Osteoblast (primary cell): ENCODE measurements around the gene CLCNKA. TPM values are rescaled to one million over a fixed set of nuclear protein-coding genes. Genes with fewer than 3 reads are reported as not detected.

Source experiments
- DNase-seq: peaks from one replicate; pipeline ENCODE4 v3.0.0; 2011; ENCODE audit warnings: low spot score, mixed read lengths; ENCODE audit not compliant: insufficient read length; ENCODE audit errors: missing footprints
- H2AFZ ChIP-seq: 2 replicates; pipeline ENCODE4 v1.6.0; 2011; ENCODE audit warnings: mild to moderate bottlenecking, low read length
- H3K27ac ChIP-seq: 2 replicates; pipeline ENCODE4 v1.5.1; 2011; ENCODE audit warnings: mild to moderate bottlenecking, low read depth, low read length, moderate library complexity
- H3K27me3 ChIP-seq: 2 replicates; pipeline ENCODE4 v1.6.0; 2012; ENCODE audit warnings: mild to moderate bottlenecking, control low read depth, inconsistent platforms, low read length, moderate library complexity; ENCODE audit not compliant: insufficient read depth
- H3K36me3 ChIP-seq: 2 replicates; pipeline ENCODE4 v1.5.1; 2011; ENCODE audit warnings: mild to moderate bottlenecking, low read length, control low read depth, moderate library complexity; ENCODE audit not compliant: insufficient read depth
- H3K4me1 ChIP-seq: 2 replicates; pipeline ENCODE4 v1.5.1; 2011; ENCODE audit warnings: mild to moderate bottlenecking, low read length, control low read depth, moderate library complexity; ENCODE audit not compliant: insufficient read depth
- H3K4me2 ChIP-seq: 2 replicates; pipeline ENCODE4 v1.6.0; 2011; ENCODE audit warnings: mild to moderate bottlenecking, low read length; ENCODE audit not compliant: insufficient read depth
- H3K4me3 ChIP-seq: fragments of 200-600 bp; sonication (generic); 3 replicates; pipeline ENCODE4 v1.5.1; 2012; ENCODE audit warnings: mild to moderate bottlenecking, low read length, inconsistent platforms; ENCODE audit not compliant: insufficient read depth
- H3K79me2 ChIP-seq: 2 replicates; pipeline ENCODE4 v1.6.0; 2012; ENCODE audit warnings: mild to moderate bottlenecking, low read length, control low read depth, inconsistent platforms; ENCODE audit not compliant: insufficient read depth
- H3K9me3 ChIP-seq: 2 replicates; pipeline ENCODE4 v1.5.1; 2011; ENCODE audit warnings: low read depth, low read length, control low read depth
- H4K20me1 ChIP-seq: 2 replicates; pipeline ENCODE4 v1.6.0; 2012; ENCODE audit warnings: mild to moderate bottlenecking, low read length, control low read depth; ENCODE audit not compliant: insufficient read depth
- CTCF ChIP-seq: IDR thresholded peaks from 2 replicates; pipeline ENCODE4 v1.5.1; 2011; ENCODE audit warnings: mild to moderate bottlenecking, low read depth, low read length, moderate library complexity; ENCODE audit errors: extremely low read depth
- total RNA-seq: library from RNA; depleted of rRNA; stranded (reverse); fragments of >200 nt; gene quantifications from 2 replicates; pipeline ENCODE4 v1.2.3, GENCODE V29; 2012

The CLCNKA gene
- total RNA-seq, 1 donor, result not detected

- Histone ChIP-seq H3K4me3 (no peak overlapping the region), H3K36me3 (no peaks in the 10 kb centered on the region), H3K4me1 (peaks cover 31% of the 10 kb centered on the region), H3K79me2 (no peaks in the 10 kb centered on the region), H3K27ac (peak overlapping the region; percentile 89), H3K27me3 (no peaks in the 10 kb centered on the region), H2AFZ (no peak overlapping the region), H3K4me2 (peak overlapping the region; percentile 63), H4K20me1 (no peaks in the 10 kb centered on the region), H3K9me3 (no peaks in the 10 kb centered on the region)
- no peak for TF ChIP-seq CTCF
- peak; percentile 98 for DNase-seq
Measured at GRCh38 chr1:16075337-16076030, 53.6 kb downstream of the CLCNKA start.

DNA sequence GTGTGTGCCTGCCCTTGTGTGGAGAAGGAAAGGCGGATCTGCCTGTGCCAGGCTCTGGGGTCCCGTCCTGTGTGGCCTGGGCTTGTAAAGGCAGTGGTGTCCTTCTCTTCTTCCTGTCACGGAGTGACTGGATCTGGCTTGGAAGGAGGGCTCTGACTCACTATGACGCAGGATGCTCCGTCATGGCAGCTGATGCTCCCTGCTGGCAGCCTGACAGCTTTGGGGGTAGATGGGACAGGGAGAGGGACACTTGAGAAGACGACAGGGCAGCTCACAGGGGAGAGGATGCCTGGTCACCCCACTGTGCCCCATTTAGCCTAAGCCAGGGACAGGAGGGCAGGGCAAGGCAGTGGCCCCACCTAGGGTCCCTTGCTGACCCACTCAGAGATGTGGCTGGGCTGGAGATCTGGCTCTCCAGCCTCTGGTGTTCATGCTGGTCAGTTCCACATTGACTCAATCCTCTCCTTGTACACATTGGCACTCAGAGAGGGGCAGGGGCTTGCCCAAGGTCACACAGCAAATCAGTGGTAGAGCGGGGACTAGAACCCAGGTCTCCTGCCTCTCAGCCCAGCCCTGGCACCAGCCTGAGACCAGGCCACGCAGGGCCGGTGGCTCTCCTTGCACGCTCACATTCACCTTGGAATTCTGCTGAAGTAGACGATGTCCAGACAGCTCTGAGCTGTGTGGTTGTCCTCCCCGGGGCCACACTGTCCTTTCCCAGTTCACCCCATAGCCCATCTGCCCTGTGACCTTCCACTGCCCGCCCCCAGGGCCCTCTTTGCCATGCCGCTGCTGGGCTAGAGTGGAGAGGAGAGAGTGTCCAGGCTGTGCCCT is 54.4 kb downstream of the CLCNKA start:
- no peak overlapping the region for H2AFZ ChIP-seq
- no peaks in the 10 kb centered on the region for H3K27me3 ChIP-seq
- H3K4me3 ChIP-seq, result no peak overlapping the region

DNA sequence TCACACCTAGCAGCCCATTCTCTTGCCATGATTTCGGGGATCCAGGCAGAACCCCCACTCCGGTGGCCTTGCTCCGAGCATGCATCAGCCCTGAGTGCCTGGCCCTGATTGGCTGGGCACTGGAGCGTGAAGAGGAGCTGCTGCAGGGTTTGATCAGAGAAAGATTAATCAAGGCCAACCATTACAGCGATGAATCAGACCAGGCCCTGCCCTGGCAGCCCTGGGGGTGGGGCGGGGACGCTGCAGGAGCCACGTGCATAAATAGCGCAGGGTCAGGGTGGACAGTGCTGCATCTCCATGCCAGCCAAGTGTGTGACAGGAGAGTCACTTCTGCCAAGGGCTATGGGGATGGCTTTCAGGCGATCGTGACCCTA is 55.0 kb downstream of the CLCNKA start:
- H3K4me3 ChIP-seq, result no peak overlapping the region
- H3K9me3 ChIP-seq, result no peaks in the 10 kb centered on the region
- TF ChIP-seq CTCF, result no peak
- no peak overlapping the region for H2AFZ ChIP-seq
- DNase-seq, result peak; percentile 83
- no peak overlapping the region for H3K4me2 ChIP-seq
- peak overlapping the region; percentile 89 for H3K27ac ChIP-seq
- H3K79me2 ChIP-seq, result no peaks in the 10 kb centered on the region
- H4K20me1 ChIP-seq, result no peaks in the 10 kb centered on the region
- H3K36me3 ChIP-seq, result no peaks in the 10 kb centered on the region
- peaks cover 31% of the 10 kb centered on the region for H3K4me1 ChIP-seq
- H3K27me3 ChIP-seq, result no peaks in the 10 kb centered on the region

More for the DNA sequence above, 54.4 kb downstream of the CLCNKA start:
- no peaks in the 10 kb centered on the region for H4K20me1 ChIP-seq
- peak overlapping the region; percentile 63 for H3K4me2 ChIP-seq
- no peaks in the 10 kb centered on the region for H3K79me2 ChIP-seq
- H3K9me3 ChIP-seq, result no peaks in the 10 kb centered on the region
- peak overlapping the region; percentile 89 for H3K27ac ChIP-seq
- peak; percentile 98 for DNase-seq
- no peak for TF ChIP-seq CTCF
- H3K36me3 ChIP-seq, result no peaks in the 10 kb centered on the region
- H3K4me1 ChIP-seq, result peaks cover 31% of the 10 kb centered on the region
